Fibroblast of lung (primary cell): ENCODE data around the gene RDH14. TPM values are rescaled to one million over a fixed set of nuclear protein-coding genes. Genes with fewer than 3 reads are reported as not detected.

ENCODE experiments used
- DNase-seq, 2 donors: peaks; one replicate each; pipeline versions ENCODE4 v3.0.0 to v3.0.0-alpha.2; 2010; ENCODE audit warnings: low read depth in 2 of 2
- H2AFZ ChIP-seq: 2 replicates; pipeline ENCODE4 v1.5.1; 2012; ENCODE audit warnings: low read length, control low read depth, inconsistent platforms
- H3K27ac ChIP-seq: 2 replicates; pipeline ENCODE4 v1.5.1; 2011; ENCODE audit warnings: low read length, control low read depth; ENCODE audit not compliant: insufficient read depth
- H3K27me3 ChIP-seq: 2 replicates; pipeline ENCODE4 v1.5.1; 2011; ENCODE audit warnings: mild to moderate bottlenecking, low read length; ENCODE audit not compliant: control insufficient read depth, insufficient read depth
- H3K36me3 ChIP-seq: 2 replicates; pipeline ENCODE4 v1.5.1; 2011; ENCODE audit warnings: low read length; ENCODE audit not compliant: control insufficient read depth, insufficient read depth
- H3K4me1 ChIP-seq: 2 replicates; pipeline ENCODE4 v1.5.1; 2011; ENCODE audit warnings: low read length; ENCODE audit not compliant: control insufficient read depth, insufficient read depth; ENCODE audit errors: extremely low read depth
- H3K4me2 ChIP-seq: 2 replicates; pipeline ENCODE4 v1.5.1; 2011; ENCODE audit warnings: low read length, control low read depth; ENCODE audit not compliant: insufficient read depth; ENCODE audit errors: extremely low read depth
- H3K4me3 ChIP-seq, 4 experiments: fragments of 200-600 bp in 1 of 4; sonication (generic) in 1 of 4; replicated peaks in 1 of 4; 2 replicates each; pipeline ENCODE4 v1.5.1; 2011 to 2016; ENCODE audit warnings: low read length in 4 of 4, low read depth in 3 of 4, mild to moderate bottlenecking in 3 of 4, control low read depth in 2 of 4, inconsistent platforms in 1 of 4, mixed read lengths in 1 of 4; ENCODE audit not compliant: insufficient read depth in 1 of 4; ENCODE audit errors: control extremely low read depth in 1 of 4
- H3K79me2 ChIP-seq: 2 replicates; pipeline ENCODE4 v1.5.1; 2012; ENCODE audit warnings: mild to moderate bottlenecking, low read length, inconsistent platforms; ENCODE audit not compliant: control insufficient read depth, insufficient read depth
- H3K9ac ChIP-seq: 2 replicates; pipeline ENCODE4 v1.5.1; 2011; ENCODE audit warnings: mild to moderate bottlenecking, low read length, control low read depth; ENCODE audit not compliant: insufficient read depth
- H3K9me3 ChIP-seq: 2 replicates; pipeline ENCODE4 v1.5.1; 2012; ENCODE audit warnings: low read depth, low read length; ENCODE audit not compliant: control insufficient read depth, insufficient read depth
- H4K20me1 ChIP-seq: 2 replicates; pipeline ENCODE4 v1.5.1; 2011; ENCODE audit warnings: low read length; ENCODE audit not compliant: control insufficient read depth, insufficient read depth; ENCODE audit errors: extremely low read depth
- EZH2 ChIP-seq: IDR thresholded peaks from 2 replicates; pipeline ENCODE4 v1.5.1; 2012; ENCODE audit warnings: low read length, control low read depth, mild to moderate bottlenecking; ENCODE audit errors: missing control alignments
- polyA plus RNA-seq, 2 donors: library from polyadenylated mRNA; depleted of rRNA in 1 of 2; stranded (reverse) in 1 of 2; unstranded in 1 of 2; fragments of >200 nt; gene quantifications; 2 replicates each; pipeline ENCODE4 v1.2.1, GENCODE V29; 2011 to 2012; ENCODE audit warnings: missing spikeins in 1 of 2
- total RNA-seq: library from RNA; depleted of rRNA; stranded (reverse); fragments of >200 nt; gene quantifications from 2 replicates; pipeline ENCODE4 v1.2.1, GENCODE V29; 2014
- TF ChIP-seq, protein P1 (sequence below), 2 donors: IDR thresholded peaks in 1 of 2; conservative IDR thresholded peaks in 1 of 2; 1 replicate in 1 of 2; 2 replicates in 1 of 2; pipeline ENCODE4 v1.5.1; 2011 to 2012; ENCODE audit warnings: low read length in 2 of 2, control low read depth in 1 of 2, inconsistent platforms in 1 of 2, low read depth in 1 of 2, mild to moderate bottlenecking in 1 of 2

Gene RDH14
- total and polyA plus RNA-seq, 2 donors (not counting 1 experiment from before 2014, with no cell fraction given), result 26.6 to 28.6 TPM

DNA sequence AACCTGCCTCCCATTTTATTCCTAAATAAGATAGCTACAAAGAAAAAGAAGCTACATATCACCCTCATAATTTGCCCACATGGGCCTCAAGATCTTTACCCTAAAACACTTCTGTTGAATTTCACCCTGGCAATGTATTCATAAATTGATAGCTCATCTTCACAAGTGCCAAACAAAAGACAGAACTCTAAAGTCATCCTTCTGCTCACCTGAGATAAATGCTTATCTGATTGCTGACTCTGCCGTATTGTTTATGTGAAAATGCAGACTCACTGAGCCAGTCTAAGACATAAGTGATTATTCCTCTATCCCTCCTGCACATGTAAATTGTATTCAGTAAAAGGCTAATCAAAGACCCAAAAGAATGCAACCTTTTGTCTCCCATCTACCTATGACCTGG lies 2.0 kb downstream of the RDH14 start:
- Histone ChIP-seq H3K36me3 (no peaks in the 10 kb centered on the region), H3K4me3 (no peak overlapping the region), H3K4me2 (no peak overlapping the region), H3K27me3 (no peaks in the 10 kb centered on the region), H4K20me1 (no peaks in the 10 kb centered on the region), H3K27ac (no peak overlapping the region), H3K9me3 (no peaks in the 10 kb centered on the region), H3K9ac (no peak overlapping the region), H3K79me2 (peaks cover 19% of the 10 kb centered on the region), H3K4me1 (no peaks in the 10 kb centered on the region), H2AFZ (no peak overlapping the region)
- no peak for DNase-seq
- no peak for TF ChIP-seq EZH2
- TF ChIP-seq, protein P1, sequence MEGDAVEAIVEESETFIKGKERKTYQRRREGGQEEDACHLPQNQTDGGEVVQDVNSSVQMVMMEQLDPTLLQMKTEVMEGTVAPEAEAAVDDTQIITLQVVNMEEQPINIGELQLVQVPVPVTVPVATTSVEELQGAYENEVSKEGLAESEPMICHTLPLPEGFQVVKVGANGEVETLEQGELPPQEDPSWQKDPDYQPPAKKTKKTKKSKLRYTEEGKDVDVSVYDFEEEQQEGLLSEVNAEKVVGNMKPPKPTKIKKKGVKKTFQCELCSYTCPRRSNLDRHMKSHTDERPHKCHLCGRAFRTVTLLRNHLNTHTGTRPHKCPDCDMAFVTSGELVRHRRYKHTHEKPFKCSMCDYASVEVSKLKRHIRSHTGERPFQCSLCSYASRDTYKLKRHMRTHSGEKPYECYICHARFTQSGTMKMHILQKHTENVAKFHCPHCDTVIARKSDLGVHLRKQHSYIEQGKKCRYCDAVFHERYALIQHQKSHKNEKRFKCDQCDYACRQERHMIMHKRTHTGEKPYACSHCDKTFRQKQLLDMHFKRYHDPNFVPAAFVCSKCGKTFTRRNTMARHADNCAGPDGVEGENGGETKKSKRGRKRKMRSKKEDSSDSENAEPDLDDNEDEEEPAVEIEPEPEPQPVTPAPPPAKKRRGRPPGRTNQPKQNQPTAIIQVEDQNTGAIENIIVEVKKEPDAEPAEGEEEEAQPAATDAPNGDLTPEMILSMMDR (conservative IDR thresholded peaks at IDR 0.05 in 1 of 2, IDR thresholded peaks at IDR 0.05 in 1 of 2; ENCODE audit: low read depth in 1 of 2, low read length in 2 of 2), result no peak

DNA sequence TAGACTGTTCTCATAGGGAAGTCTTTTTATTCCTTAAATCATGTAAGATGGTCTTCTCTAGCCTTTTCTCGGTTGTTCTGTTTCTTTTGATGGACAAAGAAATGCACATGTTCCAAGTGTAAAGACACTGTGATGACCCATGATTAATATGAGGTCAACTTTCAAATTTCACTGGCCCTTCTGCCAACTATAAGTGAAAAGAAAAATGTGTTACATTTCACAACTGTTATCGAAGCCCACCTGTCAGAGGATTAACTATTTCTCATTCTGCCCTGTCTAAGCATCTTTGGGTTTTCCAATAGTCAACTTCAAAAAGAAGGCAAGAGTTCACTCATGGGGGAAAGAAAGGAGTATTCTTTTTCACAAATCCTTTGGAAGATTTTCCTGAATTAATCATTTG lies 3.3 kb downstream of the RDH14 start:
- Histone ChIP-seq H2AFZ (no peak overlapping the region), H3K27me3 (no peaks in the 10 kb centered on the region), H3K27ac (no peak overlapping the region), H4K20me1 (no peaks in the 10 kb centered on the region), H3K4me3 (no peak overlapping the region), H3K9me3 (no peaks in the 10 kb centered on the region), H3K4me1 (peaks cover 3% of the 10 kb centered on the region), H3K9ac (no peak overlapping the region), H3K36me3 (no peaks in the 10 kb centered on the region), H3K79me2 (peaks cover 19% of the 10 kb centered on the region), H3K4me2 (no peak overlapping the region)
- no peak for TF ChIP-seq EZH2
- TF ChIP-seq, protein P1 (conservative IDR thresholded peaks at IDR 0.05 in 1 of 2, IDR thresholded peaks at IDR 0.05 in 1 of 2; ENCODE audit: low read depth in 1 of 2, low read length in 2 of 2), result no peak
- no peak for DNase-seq

DNA sequence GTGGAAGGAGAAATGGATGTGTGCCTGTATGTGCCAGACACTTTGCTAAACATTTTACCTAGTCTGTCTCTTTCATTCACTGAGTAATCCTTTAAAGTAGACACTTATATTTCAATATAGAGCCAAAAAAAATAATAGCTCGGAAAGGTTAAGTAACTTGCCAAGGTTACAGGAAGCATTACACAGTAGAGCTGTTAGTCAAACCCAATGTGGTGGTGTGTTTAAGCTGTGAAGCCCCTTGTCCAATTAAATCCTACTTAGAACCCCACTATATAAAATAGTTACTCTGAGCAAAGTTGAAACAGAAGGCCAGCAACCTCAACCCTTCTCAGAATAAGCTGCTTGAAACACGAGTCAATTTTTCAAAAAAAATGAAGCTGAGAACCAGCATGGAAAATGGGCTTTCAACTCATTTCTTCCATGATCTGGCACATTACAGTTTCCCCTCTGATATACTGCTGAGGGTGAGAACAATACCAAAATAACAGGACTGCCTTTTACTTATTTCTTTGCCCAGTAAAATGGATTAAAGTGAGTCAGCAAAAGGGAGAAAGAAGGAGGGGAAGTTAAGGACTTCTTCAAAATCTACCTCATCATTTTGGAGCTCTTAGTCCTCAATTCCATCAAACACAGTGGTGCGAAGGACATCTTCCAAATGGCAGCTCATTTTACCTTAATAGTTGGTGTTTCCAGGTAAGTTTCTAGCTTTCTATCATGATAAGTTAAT lies 7.9 kb downstream of the RDH14 start:
- no peaks in the 10 kb centered on the region for H3K27me3 ChIP-seq
- TF ChIP-seq EZH2, result no peak
- TF ChIP-seq, protein P1 (conservative IDR thresholded peaks at IDR 0.05 in 1 of 2, IDR thresholded peaks at IDR 0.05 in 1 of 2; ENCODE audit: low read depth in 1 of 2, low read length in 2 of 2), result no peak
- no peak overlapping the region for H3K4me2 ChIP-seq
- peak in 1 of 2 donors; percentile 74 for DNase-seq
- H3K9ac ChIP-seq, result no peak overlapping the region
- no peak overlapping the region for H2AFZ ChIP-seq
- no peaks in the 10 kb centered on the region for H4K20me1 ChIP-seq
- H3K4me3 ChIP-seq, result no peak overlapping the region
- H3K36me3 ChIP-seq, result no peaks in the 10 kb centered on the region
- H3K9me3 ChIP-seq, result no peaks in the 10 kb centered on the region
- peaks cover 3% of the 10 kb centered on the region for H3K4me1 ChIP-seq
- peaks cover 1% of the 10 kb centered on the region for H3K79me2 ChIP-seq
- H3K27ac ChIP-seq, result no peak overlapping the region
